ENCODE results near the gene VEGFC. TPM values are rescaled to one million over a fixed set of nuclear protein-coding genes. Genes with fewer than 3 reads are reported as not detected.
A peak's percentile ranks its signal among the peaks of the same experiment; 100 is the strongest.

The VEGFC gene
- total RNA-seq, 1 experiment from 2014 or later: 15.7 TPM

DNA sequence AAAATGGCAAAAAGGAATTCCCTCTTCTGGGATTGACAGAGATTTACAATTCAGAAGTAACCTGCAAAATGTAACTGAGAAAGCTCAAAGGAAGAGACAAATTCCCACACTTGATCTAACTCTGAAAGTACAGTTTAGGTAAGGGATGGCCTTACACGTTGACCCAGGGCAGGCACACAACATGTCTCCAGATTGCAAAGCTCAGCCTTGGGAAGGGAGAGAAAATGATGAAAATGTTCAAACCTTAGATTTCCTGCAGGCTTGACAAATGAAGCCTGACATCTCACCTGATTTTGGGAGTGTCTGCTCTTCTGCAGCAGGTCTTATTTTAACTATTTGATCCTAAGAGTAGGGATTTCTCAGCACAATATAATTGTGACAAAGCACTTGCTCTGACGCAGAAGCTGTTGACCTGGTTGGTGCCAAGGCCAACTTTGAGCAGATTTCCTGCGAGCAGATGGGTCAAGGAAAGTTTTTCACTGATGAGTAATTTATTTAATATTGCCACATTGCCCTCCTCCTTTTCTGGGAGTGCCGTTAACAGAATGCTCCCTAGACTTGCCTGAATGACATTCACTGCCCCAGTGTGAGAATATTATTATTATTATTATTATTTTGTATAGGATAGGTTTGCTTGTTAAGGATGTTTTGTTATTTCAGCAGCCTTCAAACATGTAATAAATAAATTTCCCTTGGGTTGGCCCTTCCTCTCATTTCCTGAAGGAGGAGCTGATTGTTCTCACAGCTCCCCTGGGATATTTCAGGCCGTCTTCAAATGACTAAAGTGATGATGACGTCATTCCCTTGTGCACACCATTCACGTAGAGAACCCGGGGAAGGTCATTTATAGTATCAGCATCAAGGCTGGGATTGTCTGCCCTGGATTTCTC is 157.1 kb downstream of the VEGFC start:
- DNase-seq (ENCODE audit: low read depth, low spot score) (peak; percentile 10), ATAC-seq (no peak)
- Histone ChIP-seq H3K27me3 (ENCODE audit: control insufficient read depth, insufficient read depth, low read length) (no peaks in the 10 kb centered on the region), H3K4me1 (ENCODE audit: control insufficient read depth, insufficient read depth, low read length) (no peaks in the 10 kb centered on the region), H3K36me3 (ENCODE audit: control insufficient read depth, insufficient read depth, low read length) (no peaks in the 10 kb centered on the region), H3K4me3 (ENCODE audit: low read depth in 2 of 2, low read length in 2 of 2) (no peak overlapping the region), H3K9me3 (ENCODE audit: control insufficient read depth, insufficient read depth, low read depth, low read length) (no peaks in the 10 kb centered on the region), H3K27ac (ENCODE audit: low read length) (no peak overlapping the region)
- CTCF ChIA-PET: interaction anchor here (0.7 kb wide), 1 partner anchor 414 kb away, joined by 3 read pairs; no protein-coding TSS in a partner anchor
- BruUV-seq (replicated peaks): no TSS peak
- intact Hi-C loops (cut with micrococcal nuclease; ENCODE audit: unreplicated experiment): no loop called here
- TF ChIP-seq, protein P1, sequence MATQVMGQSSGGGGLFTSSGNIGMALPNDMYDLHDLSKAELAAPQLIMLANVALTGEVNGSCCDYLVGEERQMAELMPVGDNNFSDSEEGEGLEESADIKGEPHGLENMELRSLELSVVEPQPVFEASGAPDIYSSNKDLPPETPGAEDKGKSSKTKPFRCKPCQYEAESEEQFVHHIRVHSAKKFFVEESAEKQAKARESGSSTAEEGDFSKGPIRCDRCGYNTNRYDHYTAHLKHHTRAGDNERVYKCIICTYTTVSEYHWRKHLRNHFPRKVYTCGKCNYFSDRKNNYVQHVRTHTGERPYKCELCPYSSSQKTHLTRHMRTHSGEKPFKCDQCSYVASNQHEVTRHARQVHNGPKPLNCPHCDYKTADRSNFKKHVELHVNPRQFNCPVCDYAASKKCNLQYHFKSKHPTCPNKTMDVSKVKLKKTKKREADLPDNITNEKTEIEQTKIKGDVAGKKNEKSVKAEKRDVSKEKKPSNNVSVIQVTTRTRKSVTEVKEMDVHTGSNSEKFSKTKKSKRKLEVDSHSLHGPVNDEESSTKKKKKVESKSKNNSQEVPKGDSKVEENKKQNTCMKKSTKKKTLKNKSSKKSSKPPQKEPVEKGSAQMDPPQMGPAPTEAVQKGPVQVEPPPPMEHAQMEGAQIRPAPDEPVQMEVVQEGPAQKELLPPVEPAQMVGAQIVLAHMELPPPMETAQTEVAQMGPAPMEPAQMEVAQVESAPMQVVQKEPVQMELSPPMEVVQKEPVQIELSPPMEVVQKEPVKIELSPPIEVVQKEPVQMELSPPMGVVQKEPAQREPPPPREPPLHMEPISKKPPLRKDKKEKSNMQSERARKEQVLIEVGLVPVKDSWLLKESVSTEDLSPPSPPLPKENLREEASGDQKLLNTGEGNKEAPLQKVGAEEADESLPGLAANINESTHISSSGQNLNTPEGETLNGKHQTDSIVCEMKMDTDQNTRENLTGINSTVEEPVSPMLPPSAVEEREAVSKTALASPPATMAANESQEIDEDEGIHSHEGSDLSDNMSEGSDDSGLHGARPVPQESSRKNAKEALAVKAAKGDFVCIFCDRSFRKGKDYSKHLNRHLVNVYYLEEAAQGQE (IDR thresholded peaks at IDR 0.05; ENCODE audit: insufficient read depth in 1 of 2, low read depth in 2 of 2, low read length in 1 of 2): no peak
- TF ChIP-seq TCF7L2 (IDR thresholded peaks at IDR 0.05; ENCODE audit: low read depth, low read length): no peak
- TF ChIP-seq POLR2AphosphoS5 (IDR thresholded peaks at IDR 0.05; ENCODE audit: low read depth, low read length): no peak
- no peak for TF ChIP-seq SIN3A (IDR thresholded peaks at IDR 0.05; ENCODE audit: borderline replicate concordance, insufficient read depth, low read depth, low read length)
- TF ChIP-seq, protein P2, sequence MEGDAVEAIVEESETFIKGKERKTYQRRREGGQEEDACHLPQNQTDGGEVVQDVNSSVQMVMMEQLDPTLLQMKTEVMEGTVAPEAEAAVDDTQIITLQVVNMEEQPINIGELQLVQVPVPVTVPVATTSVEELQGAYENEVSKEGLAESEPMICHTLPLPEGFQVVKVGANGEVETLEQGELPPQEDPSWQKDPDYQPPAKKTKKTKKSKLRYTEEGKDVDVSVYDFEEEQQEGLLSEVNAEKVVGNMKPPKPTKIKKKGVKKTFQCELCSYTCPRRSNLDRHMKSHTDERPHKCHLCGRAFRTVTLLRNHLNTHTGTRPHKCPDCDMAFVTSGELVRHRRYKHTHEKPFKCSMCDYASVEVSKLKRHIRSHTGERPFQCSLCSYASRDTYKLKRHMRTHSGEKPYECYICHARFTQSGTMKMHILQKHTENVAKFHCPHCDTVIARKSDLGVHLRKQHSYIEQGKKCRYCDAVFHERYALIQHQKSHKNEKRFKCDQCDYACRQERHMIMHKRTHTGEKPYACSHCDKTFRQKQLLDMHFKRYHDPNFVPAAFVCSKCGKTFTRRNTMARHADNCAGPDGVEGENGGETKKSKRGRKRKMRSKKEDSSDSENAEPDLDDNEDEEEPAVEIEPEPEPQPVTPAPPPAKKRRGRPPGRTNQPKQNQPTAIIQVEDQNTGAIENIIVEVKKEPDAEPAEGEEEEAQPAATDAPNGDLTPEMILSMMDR (IDR thresholded peaks at IDR 0.05): no peak
- POLR2A ChIA-PET: no interaction called here
- in situ Hi-C loops (cut with HindIII; ENCODE audit: low pct_unique_long_range_greater_than_20kb, low sequenced_read_pairs): no loop called here
